Tibial nerve (tissue), 4 donors: ENCODE data around the gene LYRM9. TPM values are rescaled to one million over a fixed set of nuclear protein-coding genes. Genes with fewer than 3 reads are reported as not detected.

Source experiments
- DNase-seq, 2 donors: peaks; one replicate each; pipeline ENCODE4 v3.0.0-alpha.2; 2019; ENCODE audit warnings: low spot score in 2 of 2
- H3K27ac ChIP-seq, 4 donors: fragments of 200-600 bp; sonication (generic) in 3 of 4; one replicate each; pipeline ENCODE4 v1.5.1; 2017 to 2019; ENCODE audit warnings: mild to moderate bottlenecking in 1 of 4
- H3K27me3 ChIP-seq, 2 donors: fragments of 200-600 bp; sonication (generic) in 1 of 2; one replicate each; pipeline versions ENCODE4 v1.5.1 to v1.6.0; 2017 to 2019
- H3K36me3 ChIP-seq, 3 donors: fragments of 200-600 bp; sonication (generic); one replicate each; pipeline ENCODE4 v1.5.1; 2018 to 2019
- H3K4me1 ChIP-seq, 4 donors: fragments of 200-600 bp; sonication (generic) in 3 of 4; one replicate each; pipeline ENCODE4 v1.5.1; 2017 to 2019
- H3K4me3 ChIP-seq, 4 donors: fragments of 200-600 bp; sonication (generic) in 3 of 4; one replicate each; pipeline ENCODE4 v1.5.1; 2017 to 2019; ENCODE audit warnings: mild to moderate bottlenecking in 1 of 4, moderate library complexity in 1 of 4
- H3K9me3 ChIP-seq, 4 donors: fragments of 200-600 bp; sonication (generic) in 3 of 4; one replicate each; pipeline ENCODE4 v1.5.1; 2017 to 2019
- CTCF ChIP-seq, 5 experiments: fragments of 200-600 bp in 3 of 5; fragments of 450-650 bp in 2 of 5; sonication (generic) in 3 of 5; IDR thresholded peaks; one replicate each; pipeline ENCODE4 v1.5.1; 2016 to 2019; ENCODE audit warnings: antibody characterized with exemption in 5 of 5, mild to moderate bottlenecking in 3 of 5, moderate library complexity in 2 of 5
- EP300 ChIP-seq, 2 donors: sonication (generic); formaldehyde crosslinking; IDR thresholded peaks; one replicate each; pipeline ENCODE4 v1.6.1; 2017; ENCODE audit warnings: antibody characterized with exemption in 2 of 2, mild to moderate bottlenecking in 1 of 2
- POLR2A ChIP-seq, 2 donors: fragments of 450-650 bp; IDR thresholded peaks; one replicate each; pipeline ENCODE4 v1.6.1; 2017; ENCODE audit warnings: antibody characterized with exemption in 2 of 2, mild to moderate bottlenecking in 2 of 2, moderate library complexity in 2 of 2
- WGBS, 2 donors: methylation state at CpG; one replicate each; pipeline ENCODE4 v1.1.5; 2018; 5-methylcytosine and 5-hydroxymethylcytosine counted together
- total RNA-seq, 4 donors: library from RNA; depleted of rRNA; stranded (reverse); fragments of >200 nt; gene quantifications; one replicate each; pipeline ENCODE4 v1.1.0, GENCODE V29; 2016

The LYRM9 gene
- total RNA-seq, 4 donors from 2014 or later: 34.1 to 49.6 (median 37.7) TPM

DNA sequence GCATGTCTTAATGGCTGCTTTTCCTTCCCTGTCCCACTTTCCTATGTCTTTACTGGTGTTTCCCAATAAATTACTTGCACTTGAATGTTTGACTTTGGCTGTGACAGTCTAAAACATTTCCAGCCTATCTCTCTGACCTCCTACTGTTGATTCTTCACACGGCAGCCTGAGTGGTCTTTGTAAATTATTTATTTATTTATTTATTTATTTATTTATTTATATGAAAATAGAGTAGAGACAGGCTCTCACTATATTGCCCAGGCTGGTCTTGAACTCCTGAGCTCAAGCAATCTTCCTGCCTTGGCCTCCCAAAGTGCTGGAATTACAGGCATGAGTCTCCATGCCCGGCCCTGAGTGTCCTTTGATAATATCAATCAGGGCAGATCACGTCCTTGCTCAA, 28.4 kb upstream of the LYRM9 start:
- Histone ChIP-seq H3K4me3 (no peak overlapping the region), H3K9me3 (peaks cover 0 to 8% (median 0%) of the 10 kb centered on the region in 4 donors), H3K4me1 (no peaks in the 10 kb centered on the region), H3K27ac (no peak overlapping the region), H3K36me3 (no peaks in the 10 kb centered on the region), H3K27me3 (no peaks in the 10 kb centered on the region)
- DNase-seq: no peak
- 87 to 92% methylated on average over 3 of the region's 3 CpGs for WGBS, 2 donors
- TF ChIP-seq EP300 (IDR thresholded peaks at IDR 0.05) (no peak), POLR2A (IDR thresholded peaks at IDR 0.05) (no peak), CTCF (IDR thresholded peaks at IDR 0.05) (no peak)

DNA sequence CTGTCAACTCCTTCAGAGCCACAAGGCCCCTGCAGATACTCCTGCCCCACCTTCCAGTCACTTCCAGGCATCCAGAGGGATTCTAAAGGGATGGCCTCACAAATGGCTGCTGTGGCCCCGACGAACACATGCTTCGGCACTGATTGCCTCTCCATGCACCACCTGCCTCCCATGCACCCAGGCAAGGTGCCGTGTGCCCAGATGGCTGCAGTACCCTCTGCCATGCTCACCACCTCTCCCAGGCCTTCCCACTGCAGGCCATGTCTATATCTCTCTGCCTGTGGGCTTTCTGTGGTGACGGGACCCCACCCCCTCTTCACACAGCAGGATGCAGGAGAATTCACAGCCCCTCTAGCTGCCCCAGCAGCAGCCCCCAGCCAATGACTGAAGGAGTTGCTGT, 27.9 kb upstream of the LYRM9 start:
- no peak for DNase-seq
- WGBS, 2 donors: 82 to 85% methylated on average over 5 of the region's 5 CpGs
- peaks cover 0 to 8% (median 0%) of the 10 kb centered on the region in 4 donors for H3K9me3 ChIP-seq
- no peaks in the 10 kb centered on the region for H3K27me3 ChIP-seq
- TF ChIP-seq POLR2A (IDR thresholded peaks at IDR 0.05): no peak
- TF ChIP-seq EP300 (IDR thresholded peaks at IDR 0.05): no peak
- TF ChIP-seq CTCF (IDR thresholded peaks at IDR 0.05): no peak
- no peak overlapping the region for H3K4me3 ChIP-seq
- no peaks in the 10 kb centered on the region for H3K36me3 ChIP-seq
- no peaks in the 10 kb centered on the region for H3K4me1 ChIP-seq
- no peak overlapping the region for H3K27ac ChIP-seq

DNA sequence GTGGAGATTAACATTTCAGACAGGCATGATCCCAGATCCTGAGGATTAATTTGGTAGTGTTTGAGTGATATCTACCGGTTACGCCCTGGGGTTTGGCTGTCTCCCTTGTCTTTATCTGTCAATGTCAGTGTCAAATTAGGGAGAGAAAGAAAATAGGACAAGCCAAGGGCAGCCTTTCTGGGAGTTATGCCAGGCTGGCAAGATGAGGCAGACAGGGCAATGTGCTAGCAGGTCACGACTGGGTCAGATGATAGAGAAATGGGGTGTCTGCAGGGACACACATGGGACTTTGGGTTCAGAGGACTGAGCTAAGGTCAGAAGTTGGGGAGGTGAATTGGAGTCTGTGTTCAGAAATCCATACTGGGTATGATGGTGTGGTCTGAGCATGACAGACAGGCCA, 27.4 kb upstream of the LYRM9 start:
- no peak for DNase-seq
- no peaks in the 10 kb centered on the region for H3K36me3 ChIP-seq
- no peak for TF ChIP-seq POLR2A (IDR thresholded peaks at IDR 0.05)
- no peak for TF ChIP-seq CTCF (IDR thresholded peaks at IDR 0.05)
- TF ChIP-seq EP300 (IDR thresholded peaks at IDR 0.05): no peak
- H3K4me3 ChIP-seq: no peak overlapping the region
- H3K27ac ChIP-seq: no peak overlapping the region
- H3K4me1 ChIP-seq: no peaks in the 10 kb centered on the region
- 77 to 81% methylated on average over 3 of the region's 3 CpGs for WGBS, 2 donors
- no peaks in the 10 kb centered on the region for H3K27me3 ChIP-seq
- peaks cover 0 to 3% (median 0%) of the 10 kb centered on the region in 4 donors for H3K9me3 ChIP-seq

DNA sequence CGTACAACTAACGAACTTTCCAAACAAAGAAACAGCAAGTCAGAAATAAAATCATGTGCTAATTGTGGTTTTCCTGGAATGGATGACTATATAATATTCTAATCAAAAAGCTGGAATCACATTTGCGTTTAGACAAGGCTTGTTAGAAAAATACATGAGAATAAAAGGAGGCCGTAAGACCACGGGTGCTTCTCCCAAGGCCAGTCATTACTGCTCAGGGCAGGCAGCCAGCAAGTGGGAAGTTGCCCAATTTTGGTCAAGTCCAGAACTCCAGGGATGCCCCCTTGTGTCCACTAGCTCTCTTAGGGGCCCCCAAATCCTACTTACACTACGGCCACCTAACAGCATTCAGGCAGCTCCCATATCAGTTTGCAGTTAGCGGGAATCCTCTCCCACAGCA, 25.9 kb upstream of the LYRM9 start:
- 60 to 65% methylated on average over 7 of the region's 7 CpGs for WGBS, 2 donors
- no peak for TF ChIP-seq CTCF (IDR thresholded peaks at IDR 0.05)
- TF ChIP-seq EP300 (IDR thresholded peaks at IDR 0.05): no peak
- TF ChIP-seq POLR2A (IDR thresholded peaks at IDR 0.05): no peak
- no peaks in the 10 kb centered on the region for H3K9me3 ChIP-seq
- no peaks in the 10 kb centered on the region for H3K27me3 ChIP-seq
- no peaks in the 10 kb centered on the region for H3K36me3 ChIP-seq
- no peak overlapping the region for H3K27ac ChIP-seq
- H3K4me1 ChIP-seq: no peaks in the 10 kb centered on the region
- no peak for DNase-seq
- no peak overlapping the region for H3K4me3 ChIP-seq

- Histone ChIP-seq H3K27ac (no peak overlapping the region), H3K36me3 (no peaks in the 10 kb centered on the region), H3K4me3 (no peak overlapping the region), H3K27me3 (no peaks in the 10 kb centered on the region), H3K9me3 (no peaks in the 10 kb centered on the region), H3K4me1 (no peaks in the 10 kb centered on the region)
- WGBS, 2 donors: 100% methylated on average over 1 of the region's 1 CpG
- TF ChIP-seq POLR2A (IDR thresholded peaks at IDR 0.05) (no peak), CTCF (IDR thresholded peaks at IDR 0.05) (no peak), EP300 (IDR thresholded peaks at IDR 0.05) (no peak)
- no peak for DNase-seq
Observed at GRCh38 chr17:27918498-27918897, 25.3 kb upstream of the LYRM9 start.
